ENCODE measurements around the gene TGM6. TPM values are rescaled to one million over a fixed set of nuclear protein-coding genes. Genes with fewer than 3 reads are reported as not detected.

TGM6 gene
- total and polyA plus RNA-seq, 11 donors, result not detected

- intact Hi-C loops (cut with DNase I), result no loop called here
- Histone ChIP-seq H3K27ac (no peak overlapping the region), H3K36me3 (no peaks in the 10 kb centered on the region), H3K27me3 (peaks cover 0 to 6% (median 0%) of the 10 kb centered on the region in 9 donors), H3K4me3 (no peak overlapping the region), H3K4me1 (no peaks in the 10 kb centered on the region), H3K9me3 (peaks cover 0 to 26% (median 13%) of the 10 kb centered on the region in 12 donors)
- no peak for TF ChIP-seq POLR2A (IDR thresholded peaks at IDR 0.05)
- TF ChIP-seq, protein P1, sequence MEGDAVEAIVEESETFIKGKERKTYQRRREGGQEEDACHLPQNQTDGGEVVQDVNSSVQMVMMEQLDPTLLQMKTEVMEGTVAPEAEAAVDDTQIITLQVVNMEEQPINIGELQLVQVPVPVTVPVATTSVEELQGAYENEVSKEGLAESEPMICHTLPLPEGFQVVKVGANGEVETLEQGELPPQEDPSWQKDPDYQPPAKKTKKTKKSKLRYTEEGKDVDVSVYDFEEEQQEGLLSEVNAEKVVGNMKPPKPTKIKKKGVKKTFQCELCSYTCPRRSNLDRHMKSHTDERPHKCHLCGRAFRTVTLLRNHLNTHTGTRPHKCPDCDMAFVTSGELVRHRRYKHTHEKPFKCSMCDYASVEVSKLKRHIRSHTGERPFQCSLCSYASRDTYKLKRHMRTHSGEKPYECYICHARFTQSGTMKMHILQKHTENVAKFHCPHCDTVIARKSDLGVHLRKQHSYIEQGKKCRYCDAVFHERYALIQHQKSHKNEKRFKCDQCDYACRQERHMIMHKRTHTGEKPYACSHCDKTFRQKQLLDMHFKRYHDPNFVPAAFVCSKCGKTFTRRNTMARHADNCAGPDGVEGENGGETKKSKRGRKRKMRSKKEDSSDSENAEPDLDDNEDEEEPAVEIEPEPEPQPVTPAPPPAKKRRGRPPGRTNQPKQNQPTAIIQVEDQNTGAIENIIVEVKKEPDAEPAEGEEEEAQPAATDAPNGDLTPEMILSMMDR (IDR thresholded peaks at IDR 0.05), result no peak
- DNase-seq (no peak), ATAC-seq (no peak)
Measured at GRCh38 chr20:2361035-2361593, 19.6 kb upstream of the TGM6 start.

- Histone ChIP-seq H3K4me1 (no peaks in the 10 kb centered on the region), H3K27me3 (peaks cover 0 to 8% (median 0%) of the 10 kb centered on the region in 9 donors), H3K27ac (no peak overlapping the region), H3K9me3 (peaks cover 0 to 26% (median 13%) of the 10 kb centered on the region in 12 donors), H3K36me3 (no peaks in the 10 kb centered on the region), H3K4me3 (no peak overlapping the region)
- WGBS, 4 donors, result 81 to 85% (median 83%) methylated on average over 2 of the region's 2 CpGs
- no peak for TF ChIP-seq POLR2A (IDR thresholded peaks at IDR 0.05)
- TF ChIP-seq, protein P1 (IDR thresholded peaks at IDR 0.05), result no peak
- ATAC-seq (no peak), DNase-seq (no peak)
- intact Hi-C loops (cut with DNase I), result no loop called here
Measured at GRCh38 chr20:2363187-2363586, 17.5 kb upstream of the TGM6 start.

DNA sequence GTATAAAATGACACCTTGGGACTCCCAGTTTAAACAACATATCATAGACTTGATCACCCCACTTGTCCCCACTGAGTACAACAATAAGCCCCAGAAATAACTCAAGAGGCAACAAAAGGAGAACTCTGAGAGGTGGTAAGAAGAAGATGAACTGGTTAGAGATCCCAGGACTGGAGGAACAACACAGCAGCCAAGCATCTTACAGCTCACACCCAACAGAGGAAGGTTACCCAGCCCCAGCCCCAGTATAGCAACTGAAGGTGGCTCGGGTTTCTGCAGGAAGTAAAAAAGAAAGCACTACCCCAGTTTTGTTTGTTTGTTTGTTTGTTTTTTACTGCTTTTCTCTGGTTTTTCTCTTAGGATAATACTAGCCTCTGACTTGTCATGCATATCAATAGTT lies 17.1 kb upstream of the TGM6 start:
- no peak overlapping the region for H3K27ac ChIP-seq
- ATAC-seq (no peak), DNase-seq (no peak)
- peaks cover 0 to 10% (median 0%) of the 10 kb centered on the region in 9 donors for H3K27me3 ChIP-seq
- intact Hi-C loops (cut with DNase I), result no loop called here
- WGBS, 4 donors, result 22 to 48% (median 36%) methylated on average over 1 of the region's 1 CpG
- H3K4me1 ChIP-seq, result no peaks in the 10 kb centered on the region
- H3K4me3 ChIP-seq, result no peak overlapping the region
- TF ChIP-seq POLR2A (IDR thresholded peaks at IDR 0.05), result no peak
- TF ChIP-seq, protein P1 (IDR thresholded peaks at IDR 0.05), result no peak
- H3K9me3 ChIP-seq, result peaks cover 0 to 28% (median 13%) of the 10 kb centered on the region in 12 donors
- no peaks in the 10 kb centered on the region for H3K36me3 ChIP-seq

GRCh38 chr20:2364044-2364443 lies 16.7 kb upstream of the TGM6 start:
- intact Hi-C loops (cut with DNase I), result no loop called here
- Histone ChIP-seq H3K9me3 (peaks cover 0 to 31% (median 13%) of the 10 kb centered on the region in 12 donors), H3K27me3 (peaks cover 0 to 14% (median 0%) of the 10 kb centered on the region in 9 donors), H3K36me3 (no peaks in the 10 kb centered on the region), H3K27ac (no peak overlapping the region), H3K4me3 (no peak overlapping the region), H3K4me1 (no peaks in the 10 kb centered on the region)
- 64 to 71% (median 65%) methylated on average over 4 of the region's 4 CpGs for WGBS, 4 donors
- TF ChIP-seq POLR2A (IDR thresholded peaks at IDR 0.05), result no peak
- TF ChIP-seq, protein P1 (IDR thresholded peaks at IDR 0.05), result no peak
- ATAC-seq (no peak), DNase-seq (no peak)
